ENCODE measurements around the gene CNTNAP5. TPM values are rescaled to one million over a fixed set of nuclear protein-coding genes. Genes with fewer than 3 reads are reported as not detected.
"Not testable (repeated sequence)": the region's sequence is repeated elsewhere in the genome, so short reads cannot be mapped to it uniquely, and the experiment has no call there.

CNTNAP5 gene
- total RNA-seq, 1 donor from 2014 or later: not detected

DNA sequence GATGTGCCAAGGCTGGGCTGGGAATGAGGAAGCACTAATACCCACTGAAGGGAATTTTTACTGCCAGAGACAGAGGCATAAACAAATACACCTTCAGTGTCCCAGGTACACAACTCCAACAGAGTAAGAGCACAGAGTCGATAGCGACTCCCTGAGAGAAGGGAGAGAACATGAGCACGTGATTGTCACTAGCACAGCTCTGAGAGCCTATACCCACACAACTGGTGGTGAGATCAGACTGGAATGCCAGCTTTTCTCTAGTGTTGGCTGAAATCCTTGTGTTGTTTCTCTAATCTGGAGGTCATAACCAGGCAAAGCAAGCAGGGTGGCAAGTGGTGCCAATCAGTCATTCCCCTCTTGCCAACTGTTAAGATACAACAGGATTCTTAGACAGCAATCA is 377.2 kb downstream of the CNTNAP5 start:
- DNase-seq (ENCODE audit: low read depth): no peak

DNA sequence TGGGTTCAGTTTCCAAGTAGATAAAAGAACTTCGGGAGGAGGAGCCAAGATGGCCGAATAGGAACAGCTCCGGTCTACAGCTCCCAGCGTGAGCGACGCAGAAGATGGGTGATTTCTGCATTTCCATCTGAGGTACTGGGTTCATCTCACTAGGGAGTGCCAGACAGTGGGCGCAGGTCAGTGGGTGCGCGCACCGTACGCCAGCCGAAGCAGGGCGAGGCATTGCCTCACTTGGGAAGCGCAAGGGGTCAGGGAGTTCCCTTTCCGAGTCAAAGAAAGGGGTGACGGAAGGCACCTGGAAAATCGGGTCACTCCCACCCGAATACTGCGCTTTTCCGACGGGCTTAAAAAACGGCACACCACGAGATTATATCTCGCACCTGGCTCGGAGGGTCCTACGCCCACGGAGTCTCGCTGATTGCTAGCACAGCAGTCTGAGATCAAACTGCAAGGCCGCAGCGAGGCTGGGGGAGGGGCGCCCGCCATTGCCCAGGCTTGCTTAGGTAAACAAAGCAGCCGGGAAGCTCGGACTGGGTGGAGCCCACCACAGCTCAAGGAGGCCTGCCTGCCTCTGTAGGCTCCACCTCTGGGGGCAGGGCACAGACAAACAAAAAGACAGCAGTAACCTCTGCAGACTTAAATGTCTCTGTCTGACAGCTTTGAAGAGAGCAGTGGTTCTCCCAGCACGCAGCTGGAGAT is 382.9 kb downstream of the CNTNAP5 start:
- not testable (repeated sequence) for H3K27me3 ChIP-seq (ENCODE audit: control insufficient read depth, insufficient read depth, low read length); H3K36me3 ChIP-seq (ENCODE audit: control insufficient read depth, insufficient read depth, low read length); H3K4me3 ChIP-seq (ENCODE audit: low read depth, low read length); DNase-seq (ENCODE audit: low read depth)

More for the DNA sequence above, 377.2 kb downstream of the CNTNAP5 start:
- H3K36me3 ChIP-seq (ENCODE audit: control insufficient read depth, insufficient read depth, low read length): no peaks in the 10 kb centered on the region
- TF ChIP-seq CTCF (IDR thresholded peaks at IDR 0.05; ENCODE audit: insufficient read depth, low read length, poor library complexity, severe bottlenecking): no peak
- H3K27me3 ChIP-seq (ENCODE audit: control insufficient read depth, insufficient read depth, low read length): no peaks in the 10 kb centered on the region
- no peak overlapping the region for H3K4me3 ChIP-seq (ENCODE audit: low read depth, low read length)

- H3K27me3 ChIP-seq (ENCODE audit: control insufficient read depth, insufficient read depth, low read length): no peaks in the 10 kb centered on the region
- H3K4me3 ChIP-seq (ENCODE audit: low read depth, low read length): no peak overlapping the region
- no peaks in the 10 kb centered on the region for H3K36me3 ChIP-seq (ENCODE audit: control insufficient read depth, insufficient read depth, low read length)
- no peak for TF ChIP-seq CTCF (IDR thresholded peaks at IDR 0.05; ENCODE audit: insufficient read depth, low read length, poor library complexity, severe bottlenecking)
- DNase-seq (ENCODE audit: low read depth): no peak
Measured at GRCh38 chr2:124424074-124424473, 399.0 kb downstream of the CNTNAP5 start.

DNA sequence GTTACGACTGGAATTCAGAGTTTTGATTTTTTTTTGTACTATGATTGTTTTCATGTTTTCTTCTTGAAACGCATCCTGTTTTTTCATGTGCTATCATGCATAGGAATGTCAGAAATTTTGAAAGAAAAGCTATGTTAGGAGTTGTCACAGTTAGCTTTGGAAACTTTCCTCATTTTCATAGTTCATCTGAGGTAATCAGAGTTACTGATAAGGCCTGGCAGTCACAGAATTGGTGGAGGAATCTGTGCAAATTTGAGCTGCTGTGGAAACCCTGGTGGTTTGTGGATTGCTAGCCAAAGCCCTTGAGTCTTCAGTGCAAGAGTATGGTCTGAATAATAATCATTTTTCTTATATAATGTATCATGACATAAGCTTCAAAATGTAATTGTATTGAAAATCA is 401.0 kb downstream of the CNTNAP5 start:
- Histone ChIP-seq H3K36me3 (ENCODE audit: control insufficient read depth, insufficient read depth, low read length) (no peaks in the 10 kb centered on the region), H3K27me3 (ENCODE audit: control insufficient read depth, insufficient read depth, low read length) (no peaks in the 10 kb centered on the region), H3K4me3 (ENCODE audit: low read depth, low read length) (no peak overlapping the region)
- DNase-seq (ENCODE audit: low read depth): no peak
- TF ChIP-seq CTCF (IDR thresholded peaks at IDR 0.05; ENCODE audit: insufficient read depth, low read length, poor library complexity, severe bottlenecking): no peak

GRCh38 chr2:124426625-124427024 is 401.5 kb downstream of the CNTNAP5 start:
- Histone ChIP-seq H3K36me3 (ENCODE audit: control insufficient read depth, insufficient read depth, low read length) (no peaks in the 10 kb centered on the region), H3K4me3 (ENCODE audit: low read depth, low read length) (no peak overlapping the region), H3K27me3 (ENCODE audit: control insufficient read depth, insufficient read depth, low read length) (no peaks in the 10 kb centered on the region)
- no peak for DNase-seq (ENCODE audit: low read depth)
- no peak for TF ChIP-seq CTCF (IDR thresholded peaks at IDR 0.05; ENCODE audit: insufficient read depth, low read length, poor library complexity, severe bottlenecking)

DNA sequence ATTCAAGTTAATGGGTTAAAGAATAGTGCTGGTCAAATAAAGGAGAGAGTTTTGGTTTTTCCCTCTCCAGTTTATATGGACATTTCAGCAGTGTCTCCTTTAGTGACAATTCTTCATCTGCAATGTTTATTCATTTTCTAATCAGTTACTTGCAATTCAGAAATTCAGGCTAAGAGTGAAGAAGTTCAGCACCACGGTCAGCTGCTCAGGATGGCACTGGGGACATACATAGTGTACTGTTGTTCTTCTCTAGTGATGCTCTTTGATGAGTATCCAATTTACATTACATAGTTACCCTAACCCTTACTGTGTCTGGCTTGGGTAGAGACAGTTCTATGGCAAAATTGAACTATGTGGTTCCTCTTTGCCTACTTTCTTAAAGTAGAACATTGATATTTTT is 412.7 kb downstream of the CNTNAP5 start:
- no peak for TF ChIP-seq CTCF (IDR thresholded peaks at IDR 0.05; ENCODE audit: insufficient read depth, low read length, poor library complexity, severe bottlenecking)
- no peak overlapping the region for H3K4me3 ChIP-seq (ENCODE audit: low read depth, low read length)
- no peaks in the 10 kb centered on the region for H3K27me3 ChIP-seq (ENCODE audit: control insufficient read depth, insufficient read depth, low read length)
- H3K36me3 ChIP-seq (ENCODE audit: control insufficient read depth, insufficient read depth, low read length): no peaks in the 10 kb centered on the region
- no peak for DNase-seq (ENCODE audit: low read depth)

Measured in kidney epithelial cell (primary cell).